NCI-H345 treated with DMSO at 0.1 percent for 48 hours (cell line): Measurements from ENCODE around the gene XPNPEP3.
"Not testable (repeated sequence)": the region's sequence is repeated elsewhere in the genome, so short reads cannot be mapped to it uniquely, and the experiment has no call there.

Experiments
- DNase-seq: peaks from one replicate; lab custom pipeline; 2025; ENCODE audit not compliant: unreplicated experiment; lab: John Stamatoyannopoulos, UW

Gene XPNPEP3

DNA sequence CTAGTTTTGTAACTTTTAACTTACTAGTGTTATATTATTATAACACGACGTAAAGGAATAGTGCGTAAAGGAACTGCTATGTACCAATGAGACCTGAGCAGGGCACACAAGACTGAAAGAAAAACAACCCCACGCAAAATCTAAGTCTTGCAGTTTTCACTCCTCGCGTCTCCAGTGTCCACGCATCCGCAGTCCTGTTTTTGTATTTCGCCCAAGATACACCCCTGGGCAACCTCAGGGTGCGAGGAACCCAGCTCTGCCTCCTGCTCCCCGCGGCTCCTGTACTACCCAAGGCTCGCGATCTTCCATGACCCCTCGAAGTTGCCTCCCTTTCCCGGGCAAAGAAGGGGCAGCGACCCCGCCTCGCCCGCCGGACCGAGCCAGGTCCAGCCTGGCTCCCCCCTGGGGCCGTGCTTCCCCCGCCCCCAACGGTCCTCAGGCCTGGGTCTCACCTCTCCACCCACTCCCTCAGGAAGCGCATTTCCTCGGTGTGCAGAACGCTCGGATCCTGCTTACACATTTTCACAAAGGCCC, 902 bp upstream of the XPNPEP3 start:
- DNase-seq: no peak

- DNase-seq: no peak
Measured at GRCh38 chr22:40857309-40857855, 434 bp downstream of the XPNPEP3 start.

- DNase-seq: no peak
Measured at GRCh38 chr22:40862013-40862412, 5.1 kb downstream of the XPNPEP3 start, which contains the start of gene DNAJB7. DNAJB7 (minus strand) TSS chr22:40862113; CDS start chr22:40861994, 119 bp downstream.

DNA sequence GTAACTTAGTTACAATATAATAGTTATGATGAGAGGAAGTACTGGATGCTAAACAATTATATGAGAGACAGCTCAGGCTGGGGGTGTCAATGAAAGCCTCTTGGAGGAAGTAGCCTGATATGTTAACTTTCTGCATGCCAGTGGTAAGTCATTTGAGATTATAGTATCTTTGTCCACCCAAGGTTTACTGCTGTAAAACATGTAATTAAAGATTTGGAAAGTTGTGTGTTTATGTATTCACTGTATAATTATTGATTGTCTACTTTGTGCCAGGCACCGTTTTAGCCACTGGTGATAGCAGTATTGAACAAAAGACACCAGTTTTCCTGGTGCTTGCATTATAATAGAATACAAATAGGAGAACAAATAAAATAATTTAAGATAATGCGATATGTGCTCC, 5.6 kb downstream of the XPNPEP3 start:
- DNase-seq: no peak

DNA sequence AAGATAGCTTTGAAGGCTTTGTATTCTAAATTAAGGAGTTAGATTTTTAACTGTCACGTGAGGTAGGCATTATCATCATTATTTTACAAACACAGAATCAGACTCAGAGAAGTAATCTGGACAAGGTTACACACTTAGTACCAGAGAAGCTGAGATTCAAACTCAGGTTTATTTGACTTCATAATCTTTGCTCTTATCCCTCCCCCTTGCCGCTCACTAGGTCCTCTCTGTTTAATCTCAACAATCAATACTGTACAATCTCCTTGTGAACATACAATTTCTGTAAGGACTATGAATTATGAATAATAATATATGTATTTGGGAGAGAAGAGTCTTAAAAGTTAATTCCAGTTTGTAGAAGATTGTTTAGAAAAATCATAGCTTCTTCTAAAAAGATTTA, 10.2 kb downstream of the XPNPEP3 start:
- no peak for DNase-seq

DNA sequence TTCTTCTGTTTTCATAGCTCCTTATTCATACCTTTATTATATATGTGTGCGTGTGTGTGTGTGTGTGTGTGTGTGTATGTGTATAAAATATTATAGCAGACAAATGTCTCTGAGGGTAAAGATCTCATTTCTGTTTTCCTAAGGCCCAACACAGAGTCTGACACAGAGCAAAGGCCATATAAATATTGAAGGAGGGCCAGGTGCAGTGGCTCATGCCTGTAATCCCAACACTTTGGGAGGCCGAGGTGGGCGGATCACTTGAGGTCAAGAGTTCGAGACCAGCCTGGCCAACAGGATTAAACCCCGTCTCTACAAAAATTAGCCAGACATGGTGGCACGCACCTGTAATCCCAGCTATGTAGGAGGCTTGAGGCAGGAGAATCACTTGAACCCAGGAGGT, 11.4 kb downstream of the XPNPEP3 start:
- not testable (repeated sequence) for DNase-seq

- no peak for DNase-seq
Measured at GRCh38 chr22:40874016-40874415, 17.1 kb downstream of the XPNPEP3 start.

GRCh38 chr22:40875111-40875510, 18.2 kb downstream of the XPNPEP3 start:
- DNase-seq: no peak

GRCh38 chr22:40876907-40877306, 20.0 kb downstream of the XPNPEP3 start:
- no peak for DNase-seq

- DNase-seq: no peak
Measured at GRCh38 chr22:40877488-40877887, 20.5 kb downstream of the XPNPEP3 start.

DNA sequence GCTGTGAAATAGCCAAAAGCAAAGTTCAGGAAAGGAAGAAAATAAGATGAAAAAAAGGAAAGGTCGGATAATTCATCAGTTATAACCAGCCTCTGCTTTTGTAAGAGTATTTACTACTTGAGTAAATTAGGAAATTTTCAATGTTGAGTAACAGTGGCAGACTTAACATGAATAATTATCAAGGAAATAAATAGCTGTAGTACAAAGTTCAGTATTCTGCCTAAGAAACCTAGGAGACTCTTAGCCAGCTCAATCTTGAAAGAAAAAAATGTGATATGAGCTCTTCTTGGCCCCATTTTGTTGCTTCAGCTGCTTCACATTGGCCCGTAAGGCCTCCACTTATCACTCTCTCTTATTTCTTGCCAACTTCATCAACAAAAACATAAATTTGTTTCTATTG, 22.0 kb downstream of the XPNPEP3 start:
- DNase-seq: no peak

GRCh38 chr22:40889116-40889515, 32.2 kb downstream of the XPNPEP3 start:
- no peak for DNase-seq

DNA sequence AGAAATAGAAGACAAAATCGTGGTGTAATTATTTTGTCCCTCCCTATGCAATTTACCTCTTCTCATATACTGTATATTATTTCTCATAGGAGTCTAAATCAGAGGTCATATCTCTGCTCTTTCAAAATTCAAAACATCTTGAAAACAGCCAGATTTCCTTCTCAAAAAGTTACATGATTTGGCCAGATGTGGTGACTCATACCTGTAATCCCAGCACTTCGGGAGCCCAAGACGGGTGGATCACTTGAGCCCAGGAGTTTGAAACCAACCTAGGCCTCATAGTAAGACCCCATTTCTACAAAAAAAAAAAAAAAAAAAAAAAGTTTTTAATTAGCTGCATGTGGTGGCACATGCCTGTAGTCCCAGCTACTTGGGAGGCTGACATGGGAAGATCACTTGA, 33.9 kb downstream of the XPNPEP3 start:
- no peak for DNase-seq

DNA sequence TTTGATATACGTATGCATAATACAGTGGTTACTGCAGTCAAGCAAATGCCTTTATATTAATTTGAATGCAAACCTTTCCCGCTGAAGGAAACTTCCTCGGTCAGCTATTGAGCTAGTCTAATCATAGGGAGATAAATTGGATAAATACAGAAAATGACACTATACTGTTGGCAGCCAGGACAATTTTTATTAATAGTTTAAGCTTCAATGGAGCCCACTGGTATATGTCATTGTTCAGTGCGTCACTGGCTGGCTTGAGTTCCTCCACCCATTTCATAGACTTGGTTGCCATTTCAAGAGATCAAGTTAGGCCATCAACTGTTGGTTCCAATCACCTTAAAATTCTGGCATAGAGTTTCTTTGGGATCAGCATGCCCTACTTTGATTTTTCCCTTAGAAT, 37.5 kb downstream of the XPNPEP3 start:
- no peak for DNase-seq

- peak; percentile 2 for DNase-seq
Measured at GRCh38 chr22:40898850-40899357, 42.0 kb downstream of the XPNPEP3 start.

GRCh38 chr22:40904101-40904500, 47.2 kb downstream of the XPNPEP3 start:
- no peak for DNase-seq

- no peak for DNase-seq
Measured at GRCh38 chr22:40908895-40909294, 51.9 kb downstream of the XPNPEP3 start.

- DNase-seq: no peak
Measured at GRCh38 chr22:40911772-40912171, 54.8 kb downstream of the XPNPEP3 start.

- not testable (repeated sequence) for DNase-seq
Measured at GRCh38 chr22:40912987-40913386, 56.0 kb downstream of the XPNPEP3 start.

DNA sequence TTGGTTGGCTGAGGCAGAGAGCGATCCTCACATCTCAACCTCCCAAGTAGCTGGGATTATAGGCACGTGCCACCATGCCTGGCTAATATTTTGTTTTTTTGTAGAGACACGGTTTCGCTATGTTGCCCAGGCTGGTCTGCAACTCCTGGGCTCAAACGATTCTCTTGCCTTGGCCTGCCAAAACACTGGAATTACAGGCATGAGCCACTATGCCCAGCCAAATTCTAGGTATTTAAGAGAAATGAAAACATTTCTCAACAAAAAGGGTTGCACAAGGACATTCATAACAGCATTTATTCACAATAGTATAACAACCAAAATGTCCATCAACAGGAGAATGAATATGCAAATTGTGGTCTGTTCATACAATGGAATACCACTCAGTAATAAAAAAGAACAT, 62.5 kb downstream of the XPNPEP3 start:
- no peak for DNase-seq

- no peak for DNase-seq
Measured at GRCh38 chr22:40920526-40920925, 63.6 kb downstream of the XPNPEP3 start.

DNA sequence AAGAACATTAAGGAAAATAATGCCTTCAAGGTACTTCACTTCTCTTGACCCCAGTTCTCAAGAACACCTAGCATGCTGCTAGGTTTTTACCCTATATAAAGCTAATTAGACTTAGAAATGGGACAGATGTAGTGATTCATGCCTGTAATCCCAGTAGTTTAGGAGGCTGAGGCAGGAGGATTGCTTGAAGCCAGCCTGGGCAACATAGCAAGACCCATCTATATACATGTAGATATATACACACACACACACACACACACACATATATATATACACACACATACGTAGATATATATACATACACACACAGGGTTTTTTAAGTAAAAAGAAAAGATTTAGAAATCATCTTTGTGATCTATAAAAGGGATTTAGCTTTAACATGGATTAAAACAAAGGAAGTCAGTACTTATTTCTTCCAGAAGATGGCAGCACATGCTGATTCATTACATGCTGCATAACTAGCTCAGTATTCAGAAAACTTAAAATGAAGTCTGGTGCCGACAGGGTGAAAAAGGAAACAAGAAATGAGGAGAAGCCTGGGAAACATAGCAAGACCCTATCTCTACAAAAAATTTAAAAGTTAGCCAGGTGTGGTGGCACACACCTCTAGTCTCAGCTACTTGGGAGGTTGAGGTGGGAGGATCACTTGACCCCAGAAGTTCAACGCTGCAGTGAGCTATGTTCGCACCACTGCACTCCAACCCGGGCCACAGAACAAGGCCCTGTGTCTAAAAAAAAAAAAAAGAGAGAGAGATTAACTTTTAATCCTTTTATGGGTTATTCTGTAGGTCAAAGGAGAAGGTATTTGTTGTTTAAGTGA, 65.7 kb downstream of the XPNPEP3 start:
- peak; percentile 13 for DNase-seq
